ENCODE results near the gene COX4I2. TPM values are rescaled to one million over a fixed set of nuclear protein-coding genes. Genes with fewer than 3 reads are reported as not detected.
A peak's percentile ranks its signal among the peaks of the same experiment; 100 is the strongest.
"Not testable (repeated sequence)": the region's sequence is repeated elsewhere in the genome, so short reads cannot be mapped to it uniquely, and the experiment has no call there.

Gene COX4I2
- total RNA-seq, 2 donors from 2014 or later: 11.4 to 12.6 TPM

- DNase-seq (peak; percentile 47), ATAC-seq (no peak)
- intact Hi-C loops (cut with DNase I): loop anchor here in 1 of 2 donors (2.0 kb wide), 1 partner anchor 33 kb away; no protein-coding TSS in a partner anchor
Measured at GRCh38 chr20:31605902-31606803, 31.6 kb upstream of the COX4I2 start.

- ATAC-seq (peak in 1 of 2 donors; percentile 2), DNase-seq (peak; percentile 52)
- intact Hi-C loops (cut with DNase I): no loop called here
Measured at GRCh38 chr20:31606804-31607639, 30.7 kb upstream of the COX4I2 start.

GRCh38 chr20:31607640-31608250 lies 30.0 kb upstream of the COX4I2 start:
- no peak for ATAC-seq
- DNase-seq: peak; percentile 48
- intact Hi-C loops (cut with DNase I): no loop called here

GRCh38 chr20:31608251-31608945 lies 29.3 kb upstream of the COX4I2 start:
- DNase-seq: peak; percentile 88
- ATAC-seq: peak; percentile 9 to 14
- intact Hi-C loops (cut with DNase I): no loop called here

- not testable (repeated sequence) for DNase-seq, ATAC-seq
- intact Hi-C loops (cut with DNase I): loop anchor here (2.0 kb wide), 3 partner anchors 41 to 55 kb away; no protein-coding TSS in a partner anchor
Measured at GRCh38 chr20:31612271-31612640, 25.5 kb upstream of the COX4I2 start.

- intact Hi-C loops (cut with DNase I): no loop called here
- no peak for ATAC-seq
- no peak for DNase-seq
Measured at GRCh38 chr20:31615416-31615815, 22.3 kb upstream of the COX4I2 start.

GRCh38 chr20:31617432-31618104 lies 20.1 kb upstream of the COX4I2 start:
- no peak for DNase-seq
- no peak for ATAC-seq
- intact Hi-C loops (cut with DNase I): no loop called here

- DNase-seq (no peak), ATAC-seq (no peak)
- intact Hi-C loops (cut with DNase I): no loop called here
Measured at GRCh38 chr20:31620246-31620645, 17.5 kb upstream of the COX4I2 start.

- DNase-seq; intact Hi-C loops (cut with DNase I); ATAC-seq: not testable (repeated sequence)
Measured at GRCh38 chr20:31623123-31623505, 14.6 kb upstream of the COX4I2 start.

GRCh38 chr20:31626534-31626933 lies 11.2 kb upstream of the COX4I2 start:
- ATAC-seq; intact Hi-C loops (cut with DNase I); DNase-seq: not testable (repeated sequence)

- intact Hi-C loops (cut with DNase I); ATAC-seq; DNase-seq: not testable (repeated sequence)
Measured at GRCh38 chr20:31628057-31628456, 9.7 kb upstream of the COX4I2 start.

- ATAC-seq: no peak
- no peak for DNase-seq
- intact Hi-C loops (cut with DNase I): no loop called here
Measured at GRCh38 chr20:31630187-31630790, 7.4 kb upstream of the COX4I2 start.

GRCh38 chr20:31632548-31633338 lies 5.0 kb upstream of the COX4I2 start:
- intact Hi-C loops (cut with DNase I): no loop called here
- no peak for DNase-seq
- ATAC-seq: no peak

GRCh38 chr20:31633339-31633914 lies 4.3 kb upstream of the COX4I2 start:
- peak in 1 of 2 donors; percentile 36 for ATAC-seq
- intact Hi-C loops (cut with DNase I): no loop called here
- no peak for DNase-seq

- intact Hi-C loops (cut with DNase I): no loop called here
- DNase-seq (no peak), ATAC-seq (no peak)
Measured at GRCh38 chr20:31638317-31638716, 605 bp downstream of the COX4I2 start.

GRCh38 chr20:31638816-31639215 lies 1.1 kb downstream of the COX4I2 start:
- DNase-seq (no peak), ATAC-seq (no peak)
- intact Hi-C loops (cut with DNase I): no loop called here

GRCh38 chr20:31640259-31640658 lies 2.5 kb downstream of the COX4I2 start:
- intact Hi-C loops (cut with DNase I): no loop called here
- no peak for ATAC-seq
- no peak for DNase-seq

Data from left cardiac atrium (tissue), 4 donors.